IMR-90 (cell line): ENCODE results near the gene COL4A3. TPM values are rescaled to one million over a fixed set of nuclear protein-coding genes. Genes with fewer than 3 reads are reported as not detected.

Experiments
- ATAC-seq: fragments of 200-7000 bp; cut with Tn5 transposase; 2 replicates; pipeline ENCODE4 v1.9.1; 2020; ENCODE audit warnings: low read depth, mild to moderate bottlenecking, moderate library complexity
- BruUV-seq: library from RNA; stranded (reverse); fragments of 400-500 nt; replicated peaks from 2 replicates; lab custom pipeline; 2021; lab: Mats Ljungman, UMichigan
- CTCF ChIA-PET: fragments of 300-600 bp; formaldehyde crosslinking; extraction: SDS; loops from one replicate; lab custom pipeline; 2021; ENCODE audit warnings: antibody characterized with exemption; lab: Yijun Ruan, JAX
- POLR2A ChIA-PET: fragments of 300-600 bp; sonication (Branson Sonifier 250); formaldehyde crosslinking; loops from one replicate; lab custom pipeline; 2022; ENCODE audit warnings: antibody characterized with exemption; ENCODE audit not compliant: unreplicated experiment; lab: Charles Lee
- DNase-seq: peaks from one replicate; pipeline ENCODE4 v3.0.0; 2013
- H2AFZ ChIP-seq: replicated peaks from 2 replicates; pipeline ENCODE3; 2013; ENCODE audit warnings: low read length, mild to moderate bottlenecking; ENCODE audit not compliant: poor library complexity
- H2AK5ac ChIP-seq: 2 replicates; pipeline ENCODE4 v1.6.1; 2013; ENCODE audit warnings: low read depth, low read length, inconsistent platforms
- H2AK9ac ChIP-seq: replicated peaks from 2 replicates; pipeline ENCODE3; 2013; ENCODE audit warnings: mild to moderate bottlenecking, low read depth, low read length, moderate library complexity; ENCODE audit not compliant: poor library complexity
- H2BK120ac ChIP-seq: 2 replicates; pipeline ENCODE4 v1.6.1; 2013; ENCODE audit warnings: low read depth, low read length, inconsistent platforms
- H2BK15ac ChIP-seq: 3 replicates; pipeline ENCODE4 v1.6.1; 2013; ENCODE audit warnings: low read depth, low read length, inconsistent platforms
- H2BK20ac ChIP-seq: 2 replicates; pipeline ENCODE4 v1.6.1; 2013; ENCODE audit warnings: low read depth, mild to moderate bottlenecking, inconsistent platforms, low read length, moderate library complexity
- H2BK5ac ChIP-seq: 2 replicates; pipeline ENCODE4 v1.6.1; 2013; ENCODE audit warnings: mild to moderate bottlenecking, low read depth, low read length, inconsistent platforms; ENCODE audit not compliant: poor library complexity, severe bottlenecking
- H3K14ac ChIP-seq: replicated peaks from 2 replicates; pipeline ENCODE4 v1.6.1; 2013; ENCODE audit warnings: low read depth, low read length, inconsistent platforms
- H3K18ac ChIP-seq: 2 replicates; pipeline ENCODE4 v1.6.1; 2013; ENCODE audit warnings: low read depth, low read length, control low read depth
- H3K23ac ChIP-seq: 2 replicates; pipeline ENCODE4 v1.6.1; 2013; ENCODE audit warnings: low read depth, low read length, inconsistent platforms
- H3K27ac ChIP-seq: 2 replicates; pipeline ENCODE4 v1.5.1; 2013; ENCODE audit warnings: mild to moderate bottlenecking, control low read depth, low read length; ENCODE audit not compliant: insufficient read depth
- H3K27me3 ChIP-seq: 2 replicates; pipeline ENCODE4 v1.6.1; 2013; ENCODE audit warnings: low read length; ENCODE audit not compliant: control insufficient read depth, insufficient read depth
- H3K36me3 ChIP-seq: 2 replicates; pipeline ENCODE4 v1.6.1; 2013; ENCODE audit warnings: low read length, mixed read lengths; ENCODE audit not compliant: control insufficient read depth, insufficient read depth
- H3K4ac ChIP-seq: 2 replicates; pipeline ENCODE4 v1.6.1; 2013; ENCODE audit warnings: low read depth, low read length, inconsistent platforms
- H3K4me1 ChIP-seq: 2 replicates; pipeline ENCODE4 v1.6.1; 2013; ENCODE audit warnings: low read length, mixed read lengths; ENCODE audit not compliant: control insufficient read depth, insufficient read depth
- H3K4me2 ChIP-seq: 2 replicates; pipeline ENCODE4 v1.6.1; 2013; ENCODE audit warnings: low read depth, mild to moderate bottlenecking, control low read depth, low read length, moderate library complexity
- H3K4me3 ChIP-seq: 2 replicates; pipeline ENCODE4 v1.5.1; 2013; ENCODE audit warnings: low read depth, mild to moderate bottlenecking, control low read depth, low read length, moderate library complexity; ENCODE audit not compliant: insufficient read depth
- H3K56ac ChIP-seq: 2 replicates; pipeline ENCODE4 v1.6.1; 2013; ENCODE audit warnings: low read length, inconsistent platforms; ENCODE audit not compliant: insufficient read depth; ENCODE audit errors: extremely low read depth
- H3K79me1 ChIP-seq, 2 experiments: 2 replicates each; pipeline ENCODE4 v1.6.1; 2013; ENCODE audit warnings: low read length in 2 of 2, inconsistent platforms in 1 of 2, low read depth in 1 of 2
- H3K9ac ChIP-seq: 2 replicates; pipeline ENCODE4 v1.6.1; 2013; ENCODE audit warnings: low read depth, low read length, control low read depth
- H3K9me1 ChIP-seq: 2 replicates; pipeline ENCODE4 v1.6.1; 2013; ENCODE audit warnings: low read length, inconsistent platforms; ENCODE audit not compliant: insufficient read depth
- H3K9me3 ChIP-seq: 2 replicates; pipeline ENCODE4 v1.6.1; 2013; ENCODE audit warnings: low read length; ENCODE audit not compliant: control insufficient read depth, insufficient read depth
- H4K20me1 ChIP-seq: 2 replicates; pipeline ENCODE4 v1.6.1; 2013; ENCODE audit warnings: low read length, inconsistent platforms; ENCODE audit not compliant: insufficient read depth
- H4K5ac ChIP-seq: 2 replicates; pipeline ENCODE4 v1.6.1; 2013; ENCODE audit warnings: mild to moderate bottlenecking, low read depth, low read length, control low read depth
- H4K8ac ChIP-seq, 2 experiments: 2 replicates each; pipeline ENCODE4 v1.6.1; 2013; ENCODE audit warnings: low read depth in 2 of 2, low read length in 2 of 2, control low read depth in 1 of 2, inconsistent platforms in 1 of 2
- H4K91ac ChIP-seq: 2 replicates; pipeline ENCODE4 v1.6.1; 2013; ENCODE audit warnings: low read depth, low read length, inconsistent platforms; ENCODE audit not compliant: insufficient read depth
- CHD1 ChIP-seq: IDR thresholded peaks from 2 replicates; pipeline ENCODE4 v1.6.1; 2012; ENCODE audit warnings: low read depth, low read length, improper control_type of control experiment
- FOS ChIP-seq: fragments of 150-350 bp; IDR thresholded peaks from 2 replicates; pipeline ENCODE4 v1.6.1; 2016; ENCODE audit warnings: low read depth, low read length
- MAFK ChIP-seq: IDR thresholded peaks from 2 replicates; pipeline ENCODE4 v1.6.1; 2012; ENCODE audit warnings: low read depth, low read length, improper control_type of control experiment
- MAZ ChIP-seq: IDR thresholded peaks from 2 replicates; pipeline ENCODE4 v1.6.1; 2012; ENCODE audit warnings: low read depth, mild to moderate bottlenecking, low read length, improper control_type of control experiment, moderate library complexity, borderline replicate concordance
- NFE2L2 ChIP-seq: fragments of 150-350 bp; IDR thresholded peaks from 2 replicates; pipeline ENCODE4 v1.6.1; 2016; ENCODE audit warnings: low read depth, mild to moderate bottlenecking, low read length
- POLR2A ChIP-seq: IDR thresholded peaks from 2 replicates; pipeline ENCODE4 v1.6.1; 2012; ENCODE audit warnings: mild to moderate bottlenecking, low read depth, low read length
- RFX5 ChIP-seq: IDR thresholded peaks from 2 replicates; pipeline ENCODE4 v1.8.0; 2012; ENCODE audit warnings: low read depth, mild to moderate bottlenecking, low read length, moderate library complexity
- WGBS, 2 experiments: methylation state at CpG; one replicate each; pipeline versions ENCODE4 v1.1.5 to v1.1.7; 2013; ENCODE audit warnings: missing lambda C conversion rate in 2 of 2; ENCODE audit not compliant: insufficient read length in 1 of 2; ENCODE audit errors: extremely low coverage in 2 of 2; 5-methylcytosine and 5-hydroxymethylcytosine counted together
- dilution Hi-C: fragments of 300-500 bp; cut with HindIII; formaldehyde crosslinking; loops from one replicate; pipeline ENCODE4 v1.14.3; 2018; ENCODE audit warnings: low sequenced_read_pairs; ENCODE audit not compliant: unreplicated experiment
- in situ Hi-C: fragments of 300-500 bp; cut with MboI; formaldehyde crosslinking; loops from 3 replicates; pipeline ENCODE4 v1.14.3; 2019; ENCODE audit warnings: low sequenced_read_pairs, inconsistent platforms, mixed read lengths
- intact Hi-C: fragments of 100-400 bp; cut with micrococcal nuclease; formaldehyde crosslinking; loops from 2 replicates; pipeline ENCODE4 v1.10.0; 2022
- polyA plus RNA-seq, 3 experiments: library from polyadenylated mRNA; depleted of rRNA; stranded (reverse); fragments of >200 nt; gene quantifications; 2 replicates each; pipeline ENCODE4 v1.2.3, GENCODE V29; 2012; ENCODE audit warnings: low replicate concordance in 1 of 3
- total RNA-seq: library from RNA; depleted of rRNA; stranded (reverse); fragments of >200 nt; gene quantifications from 2 replicates; pipeline ENCODE4 v1.2.3, GENCODE V29; 2012

Gene COL4A3
- total and polyA plus RNA-seq, 2 of the 4 experiments (the other 2 are of a cell fraction): not detected

- DNase-seq: no peak
Measured at GRCh38 chr2:227310756-227311110, 146.3 kb downstream of the COL4A3 start.

More at GRCh38 chr2:227310756-227311110, 146.3 kb downstream of the COL4A3 start:
- no peak overlapping the region for H3K4me3 ChIP-seq
- H2AK9ac ChIP-seq: no peak overlapping the region
- no peak overlapping the region for H3K18ac ChIP-seq
- no peaks in the 10 kb centered on the region for H3K9me3 ChIP-seq
- ATAC-seq: no peak
- no TSS peak for BruUV-seq
- CTCF ChIA-PET: interaction anchor here (0.6 kb wide), 1 partner anchor 186 kb away, joined by 3 read pairs; no protein-coding TSS in a partner anchor
- H3K4me1 ChIP-seq: no peaks in the 10 kb centered on the region
- dilution Hi-C loops: no loop called here
- no peak overlapping the region for H3K4me2 ChIP-seq
- H3K27ac ChIP-seq: no peak overlapping the region
- H3K9ac ChIP-seq: no peak overlapping the region
- no peak overlapping the region for H2BK5ac ChIP-seq
- no peaks in the 10 kb centered on the region for H3K36me3 ChIP-seq
- in situ Hi-C loops: no loop called here
- POLR2A ChIA-PET: no interaction called here
- no peak overlapping the region for H4K5ac ChIP-seq
- H3K4ac ChIP-seq: no peak overlapping the region
- no peak overlapping the region for H2BK120ac ChIP-seq
- H3K79me1 ChIP-seq: no peaks in the 10 kb centered on the region
- no peak overlapping the region for H2AK5ac ChIP-seq
- no peak overlapping the region for H2BK15ac ChIP-seq
- intact Hi-C loops: no loop called here
- H2BK20ac ChIP-seq: no peak overlapping the region
- H3K14ac ChIP-seq: no peak overlapping the region
- TF ChIP-seq RFX5 (no peak), NFE2L2 (no peak), CHD1 (no peak), POLR2A (no peak), MAZ (no peak), FOS (no peak), MAFK (no peak)
- 90% methylated on average over 2 of the region's 4 CpGs; no CpG with 5 or more reads in 1 of the 2 experiments for WGBS, 2 experiments
- no peaks in the 10 kb centered on the region for H3K27me3 ChIP-seq
- no peaks in the 10 kb centered on the region for H4K20me1 ChIP-seq
- no peaks in the 10 kb centered on the region for H3K9me1 ChIP-seq
- H4K8ac ChIP-seq: no peak overlapping the region
- no peak overlapping the region for H2AFZ ChIP-seq
- H3K56ac ChIP-seq: no peak overlapping the region
- no peak overlapping the region for H3K23ac ChIP-seq
- H4K91ac ChIP-seq: no peak overlapping the region
